ENCODE results near the gene SMG6.

The SMG6 gene

DNA sequence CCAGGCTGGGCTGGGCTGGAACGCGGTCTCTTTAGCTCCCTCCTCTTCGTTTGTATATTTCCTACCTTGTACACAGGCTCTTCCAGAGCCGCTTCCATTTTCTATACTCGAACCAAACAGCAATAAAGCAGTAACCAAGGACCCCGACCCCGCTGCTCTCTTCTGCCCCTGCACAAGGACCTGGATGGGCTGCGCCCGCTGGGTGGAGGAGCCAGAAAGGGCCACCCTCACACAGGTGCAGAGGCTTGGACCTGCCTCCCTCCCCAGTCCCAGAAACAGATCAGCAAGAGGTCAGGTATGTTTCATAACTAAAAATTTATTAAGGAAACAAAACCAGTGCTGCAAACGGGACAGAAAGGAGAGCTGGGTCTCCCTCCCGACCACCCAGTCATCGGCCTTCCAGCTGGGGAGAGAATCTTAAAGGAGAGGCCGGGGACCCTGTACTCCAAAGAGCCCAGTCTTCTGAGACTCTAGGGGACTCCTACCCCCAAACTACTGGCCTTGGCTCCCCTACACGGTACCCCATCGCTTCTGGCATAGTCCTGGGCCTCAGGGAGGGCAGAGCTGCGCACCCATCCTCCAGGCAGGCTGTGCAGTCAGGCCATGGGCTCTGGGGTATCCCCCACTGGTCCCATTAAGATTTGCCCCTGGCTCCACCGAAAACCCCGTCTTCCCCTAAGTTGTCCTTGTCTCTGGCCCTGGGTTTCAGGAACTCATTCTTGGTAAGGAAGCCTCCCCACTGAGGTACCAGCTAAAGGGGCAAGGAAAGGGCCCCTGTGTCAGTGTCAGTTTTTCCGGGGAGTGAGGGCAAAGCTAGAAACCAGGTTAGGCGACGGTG, 243.8 kb downstream of the SMG6 start:
- no peak for DNase-seq (ENCODE audit: low spot score)
- in situ Hi-C loops (cut with MboI; ENCODE audit: low sequenced_read_pairs, unreplicated experiment), result no loop called here
- TF ChIP-seq, protein P1, sequence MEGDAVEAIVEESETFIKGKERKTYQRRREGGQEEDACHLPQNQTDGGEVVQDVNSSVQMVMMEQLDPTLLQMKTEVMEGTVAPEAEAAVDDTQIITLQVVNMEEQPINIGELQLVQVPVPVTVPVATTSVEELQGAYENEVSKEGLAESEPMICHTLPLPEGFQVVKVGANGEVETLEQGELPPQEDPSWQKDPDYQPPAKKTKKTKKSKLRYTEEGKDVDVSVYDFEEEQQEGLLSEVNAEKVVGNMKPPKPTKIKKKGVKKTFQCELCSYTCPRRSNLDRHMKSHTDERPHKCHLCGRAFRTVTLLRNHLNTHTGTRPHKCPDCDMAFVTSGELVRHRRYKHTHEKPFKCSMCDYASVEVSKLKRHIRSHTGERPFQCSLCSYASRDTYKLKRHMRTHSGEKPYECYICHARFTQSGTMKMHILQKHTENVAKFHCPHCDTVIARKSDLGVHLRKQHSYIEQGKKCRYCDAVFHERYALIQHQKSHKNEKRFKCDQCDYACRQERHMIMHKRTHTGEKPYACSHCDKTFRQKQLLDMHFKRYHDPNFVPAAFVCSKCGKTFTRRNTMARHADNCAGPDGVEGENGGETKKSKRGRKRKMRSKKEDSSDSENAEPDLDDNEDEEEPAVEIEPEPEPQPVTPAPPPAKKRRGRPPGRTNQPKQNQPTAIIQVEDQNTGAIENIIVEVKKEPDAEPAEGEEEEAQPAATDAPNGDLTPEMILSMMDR (IDR thresholded peaks at IDR 0.05; ENCODE audit: borderline replicate concordance, control extremely low read depth, extremely low read depth, insufficient read depth, missing control alignments), result no peak

DNA sequence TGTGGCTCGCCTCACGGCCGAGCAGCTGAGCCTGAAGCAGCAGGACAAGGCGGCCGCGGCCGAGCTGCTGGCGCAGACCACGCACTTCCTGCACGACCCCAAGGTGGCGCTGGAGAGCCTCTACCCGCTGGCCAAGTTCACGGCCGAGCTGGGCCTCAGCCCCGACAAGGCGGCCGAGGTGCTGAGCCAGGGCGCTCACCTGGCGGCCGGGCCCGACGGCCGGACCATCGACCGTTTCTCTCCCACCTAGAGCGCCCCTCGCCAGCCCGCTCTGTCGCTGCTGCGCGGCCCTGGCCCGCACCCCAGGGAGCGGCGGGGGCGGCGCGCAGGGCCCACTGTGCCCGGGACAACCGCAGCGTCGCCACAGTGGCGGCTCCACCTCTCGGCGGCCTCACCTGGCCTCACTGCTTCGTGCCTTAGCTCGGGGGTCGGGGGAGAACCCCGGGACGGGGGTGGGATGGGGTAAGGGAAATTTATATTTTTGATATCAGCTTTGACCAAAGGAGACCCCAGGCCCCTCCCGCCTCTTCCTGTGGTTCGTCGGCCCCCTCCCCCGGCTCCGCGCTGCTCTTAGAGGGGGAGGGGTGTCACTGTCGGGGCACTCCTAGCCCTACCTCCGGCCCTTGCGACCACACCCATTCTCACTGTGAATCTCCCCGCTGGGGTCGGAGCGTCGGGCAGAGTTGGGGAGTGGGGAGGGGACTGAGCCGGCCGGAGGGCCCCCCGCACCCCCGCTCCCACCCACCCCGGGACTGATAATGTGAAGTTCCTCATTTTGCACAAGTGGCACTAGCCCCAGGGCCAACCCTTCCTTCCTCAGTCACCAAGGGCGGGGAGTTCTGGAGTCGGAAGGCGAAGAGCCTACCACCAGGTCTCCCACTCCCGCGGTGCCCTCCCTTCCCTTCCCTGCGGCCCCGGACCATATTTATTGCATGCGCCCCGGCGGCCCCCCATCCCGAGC, 244.7 kb downstream of the SMG6 start:
- DNase-seq (ENCODE audit: low spot score), result peak; percentile 81
- TF ChIP-seq, protein P1 (IDR thresholded peaks at IDR 0.05; ENCODE audit: borderline replicate concordance, control extremely low read depth, extremely low read depth, insufficient read depth, missing control alignments), result peak; percentile 92
- in situ Hi-C loops (cut with MboI; ENCODE audit: low sequenced_read_pairs, unreplicated experiment), result no loop called here

DNA sequence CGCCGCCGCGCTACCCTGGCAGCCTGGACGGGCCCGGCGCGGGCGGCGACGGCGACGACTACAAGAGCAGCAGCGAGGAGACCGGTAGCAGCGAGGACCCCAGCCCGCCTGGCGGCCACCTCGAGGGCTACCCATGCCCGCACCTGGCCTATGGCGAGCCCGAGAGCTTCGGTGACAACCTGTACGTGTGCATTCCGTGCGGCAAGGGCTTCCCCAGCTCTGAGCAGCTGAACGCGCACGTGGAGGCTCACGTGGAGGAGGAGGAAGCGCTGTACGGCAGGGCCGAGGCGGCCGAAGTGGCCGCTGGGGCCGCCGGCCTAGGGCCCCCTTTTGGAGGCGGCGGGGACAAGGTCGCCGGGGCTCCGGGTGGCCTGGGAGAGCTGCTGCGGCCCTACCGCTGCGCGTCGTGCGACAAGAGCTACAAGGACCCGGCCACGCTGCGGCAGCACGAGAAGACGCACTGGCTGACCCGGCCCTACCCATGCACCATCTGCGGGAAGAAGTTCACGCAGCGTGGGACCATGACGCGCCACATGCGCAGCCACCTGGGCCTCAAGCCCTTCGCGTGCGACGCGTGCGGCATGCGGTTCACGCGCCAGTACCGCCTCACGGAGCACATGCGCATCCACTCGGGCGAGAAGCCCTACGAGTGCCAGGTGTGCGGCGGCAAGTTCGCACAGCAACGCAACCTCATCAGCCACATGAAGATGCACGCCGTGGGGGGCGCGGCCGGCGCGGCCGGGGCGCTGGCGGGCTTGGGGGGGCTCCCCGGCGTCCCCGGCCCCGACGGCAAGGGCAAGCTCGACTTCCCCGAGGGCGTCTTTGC, 245.6 kb downstream of the SMG6 start:
- in situ Hi-C loops (cut with MboI; ENCODE audit: low sequenced_read_pairs, unreplicated experiment), result no loop called here

DNA sequence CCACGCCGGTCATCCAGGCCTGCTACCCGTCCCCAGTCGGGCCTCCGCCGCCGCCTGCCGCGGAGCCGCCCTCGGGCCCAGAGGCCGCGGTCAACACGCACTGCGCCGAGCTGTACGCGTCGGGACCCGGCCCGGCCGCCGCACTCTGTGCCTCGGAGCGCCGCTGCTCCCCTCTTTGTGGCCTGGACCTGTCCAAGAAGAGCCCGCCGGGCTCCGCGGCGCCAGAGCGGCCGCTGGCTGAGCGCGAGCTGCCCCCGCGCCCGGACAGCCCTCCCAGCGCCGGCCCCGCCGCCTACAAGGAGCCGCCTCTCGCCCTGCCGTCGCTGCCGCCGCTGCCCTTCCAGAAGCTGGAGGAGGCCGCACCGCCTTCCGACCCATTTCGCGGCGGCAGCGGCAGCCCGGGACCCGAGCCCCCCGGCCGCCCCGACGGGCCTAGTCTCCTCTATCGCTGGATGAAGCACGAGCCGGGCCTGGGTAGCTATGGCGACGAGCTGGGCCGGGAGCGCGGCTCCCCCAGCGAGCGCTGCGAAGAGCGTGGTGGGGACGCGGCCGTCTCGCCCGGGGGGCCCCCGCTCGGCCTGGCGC, 246.3 kb downstream of the SMG6 start:
- in situ Hi-C loops (cut with MboI; ENCODE audit: low sequenced_read_pairs, unreplicated experiment), result no loop called here
- DNase-seq (ENCODE audit: low spot score), result peak; percentile 37
- TF ChIP-seq, protein P1 (IDR thresholded peaks at IDR 0.05; ENCODE audit: borderline replicate concordance, control extremely low read depth, extremely low read depth, insufficient read depth, missing control alignments), result no peak

More for the DNA sequence above, 245.6 kb downstream of the SMG6 start:
- TF ChIP-seq, protein P1 (IDR thresholded peaks at IDR 0.05; ENCODE audit: borderline replicate concordance, control extremely low read depth, extremely low read depth, insufficient read depth, missing control alignments), result peak; percentile 9
- DNase-seq (ENCODE audit: low spot score), result peak; percentile 40

DNA sequence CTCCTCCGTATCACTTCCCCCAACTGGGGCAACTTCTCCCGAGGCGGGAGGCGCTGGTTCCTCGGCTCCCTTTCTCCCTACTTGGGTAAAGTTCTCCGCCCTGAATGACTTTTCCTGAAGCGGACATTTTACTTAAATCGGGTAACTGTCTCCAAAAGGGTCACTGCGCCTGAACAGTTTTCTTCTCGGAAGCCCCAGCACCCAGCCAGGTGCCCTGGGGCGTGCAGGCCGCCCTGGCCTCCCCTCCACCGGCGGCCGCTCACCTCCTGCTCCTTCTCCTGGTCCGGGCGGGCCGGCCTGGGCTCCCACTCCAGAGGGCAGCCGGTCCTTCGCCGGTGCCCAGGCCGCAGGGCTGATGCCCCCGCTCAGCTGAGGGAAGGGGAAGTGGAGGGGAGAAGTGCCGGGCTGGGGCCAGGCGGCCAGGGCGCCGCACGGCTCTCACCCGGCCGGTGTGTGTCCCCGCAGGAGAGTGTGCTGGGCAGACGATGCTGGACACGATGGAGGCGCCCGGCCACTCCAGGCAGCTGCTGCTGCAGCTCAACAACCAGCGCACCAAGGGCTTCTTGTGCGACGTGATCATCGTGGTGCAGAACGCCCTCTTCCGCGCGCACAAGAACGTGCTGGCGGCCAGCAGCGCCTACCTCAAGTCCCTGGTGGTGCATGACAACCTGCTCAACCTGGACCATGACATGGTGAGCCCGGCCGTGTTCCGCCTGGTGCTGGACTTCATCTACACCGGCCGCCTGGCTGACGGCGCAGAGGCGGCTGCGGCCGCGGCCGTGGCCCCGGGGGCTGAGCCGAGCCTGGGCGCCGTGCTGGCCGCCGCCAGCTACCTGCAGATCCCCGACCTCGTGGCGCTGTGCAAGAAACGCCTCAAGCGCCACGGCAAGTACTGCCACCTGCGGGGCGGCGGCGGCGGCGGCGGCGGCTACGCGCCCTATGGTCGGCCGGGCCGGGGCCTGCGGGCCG, 247.1 kb downstream of the SMG6 start:
- TF ChIP-seq, protein P1 (IDR thresholded peaks at IDR 0.05; ENCODE audit: borderline replicate concordance, control extremely low read depth, extremely low read depth, insufficient read depth, missing control alignments), result peak; percentile 45
- in situ Hi-C loops (cut with MboI; ENCODE audit: low sequenced_read_pairs, unreplicated experiment), result no loop called here
- peak; percentile 64 for DNase-seq (ENCODE audit: low spot score)

Data from GM13976 (cell line).